ENCODE results near the gene TMEM132C. TPM values are rescaled to one million over a fixed set of nuclear protein-coding genes. Genes with fewer than 3 reads are reported as not detected.

Gene TMEM132C
- polyA plus RNA-seq, 1 of the 3 experiments (the other 2 are of a cell fraction) = not detected

GRCh38 chr12:128557231-128557630 lies 290.3 kb downstream of the TMEM132C start:
- POLR2A ChIA-PET = no interaction called here
- H3K9ac ChIP-seq = no peak overlapping the region
- H3K79me2 ChIP-seq (ENCODE audit: insufficient read depth) = no peaks in the 10 kb centered on the region
- no peak overlapping the region for H3K4me2 ChIP-seq
- H3K4me1 ChIP-seq (ENCODE audit: control insufficient read depth in 1 of 2, insufficient read depth in 2 of 2, low read depth in 1 of 2, low read length in 1 of 2) = no peaks in the 10 kb centered on the region
- TF ChIP-seq NRF1 (IDR thresholded peaks at IDR 0.05; ENCODE audit: low read depth, low read length) = no peak
- TF ChIP-seq TCF12 (IDR thresholded peaks at IDR 0.05) = no peak
- no peak for TF ChIP-seq FOSL2 (IDR thresholded peaks at IDR 0.05; ENCODE audit: borderline replicate concordance, low read depth)
- TF ChIP-seq SIN3A (IDR thresholded peaks at IDR 0.05; ENCODE audit: borderline replicate concordance, low read depth, low read length) = no peak
- WGBS (ENCODE audit: low lambda C conversion rate) = 0% methylated on average over 1 of the region's 1 CpG
- H4K20me1 ChIP-seq (ENCODE audit: insufficient read depth) = no peaks in the 10 kb centered on the region
- CTCF ChIA-PET = no interaction called here
- no peaks in the 10 kb centered on the region for H3K36me3 ChIP-seq (replicated peaks in 1 of 2; ENCODE audit: control insufficient read depth in 1 of 2, insufficient read depth in 2 of 2, low read length in 1 of 2)
- no peaks in the 10 kb centered on the region for H3K27me3 ChIP-seq (ENCODE audit: insufficient read depth)
- no peaks in the 10 kb centered on the region for H3F3A ChIP-seq (replicated peaks; ENCODE audit: insufficient read depth)
- H3K9me2 ChIP-seq = no peaks in the 10 kb centered on the region
- no peak overlapping the region for H3K27ac ChIP-seq (ENCODE audit: low read depth in 2 of 2, low read length in 1 of 2)
- H3K4me3 ChIP-seq (ENCODE audit: low read depth in 2 of 2, low read length in 1 of 2) = no peak overlapping the region
- no peak for DNase-seq
- no peak overlapping the region for H2AFZ ChIP-seq (ENCODE audit: low read depth)
- no peaks in the 10 kb centered on the region for H3K9me3 ChIP-seq

GRCh38 chr12:128564956-128565355 lies 298.0 kb downstream of the TMEM132C start:
- ChIA-PET POLR2A (no interaction called here), CTCF (no interaction called here)

More at GRCh38 chr12:128564956-128565355, 298.0 kb downstream of the TMEM132C start:
- Histone ChIP-seq H3F3A (replicated peaks; ENCODE audit: insufficient read depth) (no peaks in the 10 kb centered on the region), H3K9me3 (no peaks in the 10 kb centered on the region), H3K36me3 (replicated peaks in 1 of 2; ENCODE audit: control insufficient read depth in 1 of 2, insufficient read depth in 2 of 2, low read length in 1 of 2) (no peaks in the 10 kb centered on the region), H3K79me2 (ENCODE audit: insufficient read depth) (no peaks in the 10 kb centered on the region), H2AFZ (ENCODE audit: low read depth) (no peak overlapping the region), H3K4me3 (ENCODE audit: low read depth in 2 of 2, low read length in 1 of 2) (no peak overlapping the region), H3K27ac (ENCODE audit: low read depth in 2 of 2, low read length in 1 of 2) (no peak overlapping the region), H3K4me1 (ENCODE audit: control insufficient read depth in 1 of 2, insufficient read depth in 2 of 2, low read depth in 1 of 2, low read length in 1 of 2) (no peaks in the 10 kb centered on the region), H3K4me2 (no peak overlapping the region), H3K27me3 (ENCODE audit: insufficient read depth) (no peaks in the 10 kb centered on the region), H3K9me2 (no peaks in the 10 kb centered on the region), H4K20me1 (ENCODE audit: insufficient read depth) (no peaks in the 10 kb centered on the region), H3K9ac (no peak overlapping the region)
- no peak for DNase-seq
- no peak for TF ChIP-seq EZH2phosphoT487 (IDR thresholded peaks at IDR 0.05; ENCODE audit: borderline replicate concordance, low read depth)
- TF ChIP-seq NRF1 (IDR thresholded peaks at IDR 0.05; ENCODE audit: low read depth, low read length) = no peak
- no peak for TF ChIP-seq FOSL2 (IDR thresholded peaks at IDR 0.05; ENCODE audit: borderline replicate concordance, low read depth)
- TF ChIP-seq TCF12 (IDR thresholded peaks at IDR 0.05) = no peak
- no peak for TF ChIP-seq SIN3A (IDR thresholded peaks at IDR 0.05; ENCODE audit: borderline replicate concordance, low read depth, low read length)
- TF ChIP-seq CTCF (IDR thresholded peaks at IDR 0.05) = no peak
- no peak for TF ChIP-seq CHD2 (IDR thresholded peaks at IDR 0.05; ENCODE audit: low read length, partially characterized antibody)
- TF ChIP-seq RFX5 (IDR thresholded peaks at IDR 0.05; ENCODE audit: low read length) = no peak
- TF ChIP-seq RAD21 (IDR thresholded peaks at IDR 0.05; ENCODE audit: low read length) = no peak
- no peak for TF ChIP-seq SMC3 (IDR thresholded peaks at IDR 0.05; ENCODE audit: low read depth, low read length)
- TF ChIP-seq PBX3 (IDR thresholded peaks at IDR 0.05) = no peak
- no peak for TF ChIP-seq GATA2 (CRISPR knock-in tag; IDR thresholded peaks at IDR 0.05)
- TF ChIP-seq RXRA (IDR thresholded peaks at IDR 0.05; ENCODE audit: borderline replicate concordance, low read depth) = no peak
- TF ChIP-seq USF1 (IDR thresholded peaks at IDR 0.05; ENCODE audit: borderline replicate concordance, low read depth) = no peak
- no peak for TF ChIP-seq TEAD4 (IDR thresholded peaks at IDR 0.05; ENCODE audit: borderline replicate concordance, insufficient read depth)
- TF ChIP-seq ELF1 (IDR thresholded peaks at IDR 0.05) = no peak
- no peak for TF ChIP-seq POLR2AphosphoS5 (IDR thresholded peaks at IDR 0.05; ENCODE audit: low read depth, low read length)
- TF ChIP-seq YY1 (IDR thresholded peaks at IDR 0.05; ENCODE audit: low read depth) = no peak
- no peak for TF ChIP-seq MXI1 (IDR thresholded peaks at IDR 0.05; ENCODE audit: low read depth, low read length)
- 19% methylated on average over 3 of the region's 3 CpGs for WGBS (ENCODE audit: low lambda C conversion rate)

All from SK-N-SH (cell line).